Measurements from ENCODE around the gene PNKD.

Gene PNKD
- total RNA-seq = 50.9 to 123 (median 77.5) reads per million in 17 experiments

- DNase-seq = peak; percentile 100
Measured at GRCh38 chr2:218269900-218270720, at the start of gene PNKD, which contains the start of gene AAMP. PNKD (plus strand) TSS chr2:218270519; CDS start chr2:218270536, 17 bp downstream. AAMP (minus strand) TSS chr2:218270137; CDS start chr2:218270086, 51 bp downstream.

GRCh38 chr2:218221000-218221399, 49.3 kb upstream of the PNKD start:
- DNase-seq = peak in 3 of 4 experiments; percentile 53 to 73 (median 57)

- no peak for DNase-seq
Measured at GRCh38 chr2:218223046-218223445, 47.3 kb upstream of the PNKD start.

- DNase-seq = peak in 1 of 4 experiments; percentile 35
Measured at GRCh38 chr2:218224186-218224585, 46.1 kb upstream of the PNKD start.

GRCh38 chr2:218226903-218227302, 43.4 kb upstream of the PNKD start:
- no peak for DNase-seq

- DNase-seq = peak; percentile 32 to 76 (median 52)
Measured at GRCh38 chr2:218228366-218229090, 41.8 kb upstream of the PNKD start.

- peak; percentile 72 to 94 (median 86) for DNase-seq
Measured at GRCh38 chr2:218229239-218229638, 41.1 kb upstream of the PNKD start.

- DNase-seq = no peak
Measured at GRCh38 chr2:218229851-218230250, 40.5 kb upstream of the PNKD start.

GRCh38 chr2:218230882-218231281, 39.4 kb upstream of the PNKD start:
- peak in 3 of 4 experiments; percentile 49 to 65 (median 61) for DNase-seq

GRCh38 chr2:218233543-218233942, 36.8 kb upstream of the PNKD start:
- DNase-seq = no peak

GRCh38 chr2:218234521-218234920, 35.8 kb upstream of the PNKD start:
- no peak for DNase-seq

- no peak for DNase-seq
Measured at GRCh38 chr2:218235017-218235416, 35.3 kb upstream of the PNKD start.

GRCh38 chr2:218236829-218237228, 33.5 kb upstream of the PNKD start:
- no peak for DNase-seq

- no peak for DNase-seq
Measured at GRCh38 chr2:218238887-218239286, 31.4 kb upstream of the PNKD start.

- no peak for DNase-seq
Measured at GRCh38 chr2:218244204-218244603, 26.1 kb upstream of the PNKD start.

GRCh38 chr2:218244665-218245064, 25.7 kb upstream of the PNKD start:
- DNase-seq = no peak

- DNase-seq = no peak
Measured at GRCh38 chr2:218245214-218245613, 25.1 kb upstream of the PNKD start.

GRCh38 chr2:218249691-218250090, 20.6 kb upstream of the PNKD start:
- DNase-seq = peak in 2 of 4 experiments; percentile 47 to 52

GRCh38 chr2:218252509-218253231, 17.6 kb upstream of the PNKD start:
- peak; percentile 72 to 85 (median 78) for DNase-seq

GRCh38 chr2:218253232-218253625, 17.1 kb upstream of the PNKD start:
- no peak for DNase-seq

GRCh38 chr2:218255446-218255845, 14.9 kb upstream of the PNKD start:
- peak; percentile 42 to 85 (median 65) for DNase-seq

GRCh38 chr2:218256612-218257350, 13.5 kb upstream of the PNKD start:
- no peak for DNase-seq

Data from suppressor macrophage (primary cell).